K562 (cell line): Measurements from ENCODE around the gene PRRC2A. TPM values are rescaled to one million over a fixed set of nuclear protein-coding genes. Genes with fewer than 3 reads are reported as not detected.
A peak's percentile ranks its signal among the peaks of the same experiment; 100 is the strongest.

Experiments
- ARID2 ChIP-seq: fragments of 450-650 bp; IDR thresholded peaks from 2 replicates; pipeline ENCODE4 v1.6.1; 2017; ENCODE audit warnings: antibody characterized with exemption, mild to moderate bottlenecking
- CBFA2T3 ChIP-seq: fragments of 450-650 bp; IDR thresholded peaks from 2 replicates; pipeline ENCODE4 v1.6.1; 2017
- HDAC2 ChIP-seq: fragments of 450-650 bp; IDR thresholded peaks from 2 replicates; pipeline ENCODE4 v1.6.1; 2016; ENCODE audit warnings: mild to moderate bottlenecking
- JUN ChIP-seq, 2 experiments: sonication (generic) in 1 of 2; formaldehyde crosslinking in 1 of 2; IDR thresholded peaks; 2 replicates each; pipeline versions ENCODE4 v1.6.1 to v1.8.0; 2012 to 2022; ENCODE audit warnings: borderline replicate concordance in 2 of 2, mild to moderate bottlenecking in 2 of 2, improper control_type of control experiment in 1 of 2, low read depth in 1 of 2, low read length in 1 of 2, missing genetic modification reagents in 1 of 2
- KLF6 ChIP-seq: fragments of 250-450 bp; sonication (Bioruptor Pico); IDR thresholded peaks from 2 replicates; pipeline ENCODE4 v1.4.0; 2020; ENCODE audit warnings: mild to moderate bottlenecking, moderate library complexity, borderline replicate concordance
- LARP7 ChIP-seq: fragments of 450-650 bp; IDR thresholded peaks from 2 replicates; pipeline ENCODE4 v1.6.1; 2016
- MTF1 ChIP-seq: fragments of 250-450 bp; sonication (Bioruptor Pico); IDR thresholded peaks from 2 replicates; pipeline ENCODE4 v1.9.0; 2021; ENCODE audit warnings: moderate library complexity, mild to moderate bottlenecking, inconsistent platforms, borderline replicate concordance
- PHF21A ChIP-seq: fragments of 450-650 bp; IDR thresholded peaks from 2 replicates; pipeline ENCODE4 v1.6.1; 2017; ENCODE audit warnings: low read depth, borderline replicate concordance
- PHTF2 ChIP-seq: fragments of 250-450 bp; sonication (Bioruptor Pico); IDR thresholded peaks from 2 replicates; pipeline ENCODE4 v1.5.0; 2021; ENCODE audit warnings: mild to moderate bottlenecking
- RB1 ChIP-seq: fragments of 450-650 bp; IDR thresholded peaks from 2 replicates; pipeline ENCODE4 v1.6.1; 2017; ENCODE audit warnings: low read depth, mild to moderate bottlenecking
- SETDB1 ChIP-seq: IDR thresholded peaks from one replicate; pipeline ENCODE4 v1.6.1; 2012; ENCODE audit warnings: low read length, control low read depth, inconsistent platforms
- SMAD1 ChIP-seq: fragments of 150-350 bp; IDR thresholded peaks from 2 replicates; pipeline ENCODE4 v1.6.1; 2014; ENCODE audit warnings: low read length, low read depth; ENCODE audit not compliant: partially characterized antibody
- SMAD3 ChIP-seq: fragments of 450-650 bp; formaldehyde crosslinking; conservative IDR thresholded peaks from 2 replicates; pipeline ENCODE4 v1.4.0; 2020; ENCODE audit warnings: mild to moderate bottlenecking
- SRF ChIP-seq, 2 experiments: fragments of 250-450, 450-650 bp in 1 of 2; sonication (Bioruptor Pico) in 1 of 2; sonication (generic) in 1 of 2; formaldehyde crosslinking; IDR thresholded peaks; 2 replicates each; pipeline versions ENCODE4 v1.5.0 to v1.5.1; 2020 to 2022; ENCODE audit warnings: mild to moderate bottlenecking in 1 of 2, missing genetic modification reagents in 1 of 2
- SUPT5H ChIP-seq: fragments of 450-650 bp; IDR thresholded peaks from 2 replicates; pipeline ENCODE4 v1.6.1; 2016
- TRIM28 ChIP-seq: fragments of 450-650 bp; IDR thresholded peaks from 2 replicates; pipeline ENCODE4 v1.6.1; 2017
- ZNF146 ChIP-seq: IDR thresholded peaks from one replicate; pipeline ENCODE4 v1.6.1; 2018; ENCODE audit warnings: missing compliant biosample characterization; ENCODE audit not compliant: unreplicated experiment
- ZNF780A ChIP-seq: fragments of 250-450 bp; sonication (Bioruptor Pico); IDR thresholded peaks from 2 replicates; pipeline ENCODE4 v1.5.0; 2021; ENCODE audit warnings: mild to moderate bottlenecking
- polyA plus RNA-seq, 8 experiments: library from polyadenylated mRNA; depleted of rRNA in 4 of 8; stranded (reverse) in 5 of 8; unstranded in 3 of 8; fragments of >200 nt; fragmentation: Nextera tagmentation in 2 of 8; fragmentation: Illumina TruSeq in 1 of 8; extraction: Ambion mirVana in 2 of 8; extraction: Trizol in 1 of 8; gene quantifications; 2 replicates each; pipeline versions ENCODE4 v1.2.1 to v1.2.3, GENCODE V29; 2011 to 2014; ENCODE audit warnings: inconsistent platforms in 1 of 8, missing spikeins in 1 of 8
- total RNA-seq, 7 experiments: library from RNA; depleted of rRNA in 6 of 7; stranded (reverse); fragments of >200 nt in 6 of 7; fragmentation: Illumina TruSeq in 2 of 7; extraction: Trizol in 2 of 7; gene quantifications; 2 replicates each; pipeline versions ENCODE4 v1.2.1 to v1.2.3, GENCODE V29; 2011 to 2021; ENCODE audit warnings: low replicate concordance in 1 of 7
- TF ChIP-seq, protein P1 (sequence below): fragments of 250-450 bp; sonication (Bioruptor Pico); IDR thresholded peaks from 2 replicates; pipeline ENCODE4 v1.4.0; 2020
- TF ChIP-seq, protein P2 (sequence below): fragments of 250-450 bp; sonication (Bioruptor Pico); IDR thresholded peaks from 2 replicates; pipeline ENCODE4 v1.8.0; 2022; ENCODE audit warnings: moderate library complexity, mild to moderate bottlenecking, inconsistent platforms
- TF ChIP-seq, protein P3 (sequence below): sonication (generic); formaldehyde crosslinking; IDR thresholded peaks from 2 replicates; pipeline ENCODE4 v1.8.0; 2022; ENCODE audit warnings: missing genetic modification reagents, mild to moderate bottlenecking, moderate library complexity, borderline replicate concordance
- TF ChIP-seq, protein P4 (sequence below): sonication (generic); formaldehyde crosslinking; IDR thresholded peaks from 2 replicates; pipeline ENCODE4 v1.9.0; 2022; ENCODE audit warnings: mild to moderate bottlenecking, missing genetic modification reagents

PRRC2A gene
- total and polyA plus RNA-seq, 9 of the 15 experiments (the other 6 are each of a cell fraction or from before 2014, with no cell fraction given) = 1.0 to 332 (median 63.0) TPM

DNA sequence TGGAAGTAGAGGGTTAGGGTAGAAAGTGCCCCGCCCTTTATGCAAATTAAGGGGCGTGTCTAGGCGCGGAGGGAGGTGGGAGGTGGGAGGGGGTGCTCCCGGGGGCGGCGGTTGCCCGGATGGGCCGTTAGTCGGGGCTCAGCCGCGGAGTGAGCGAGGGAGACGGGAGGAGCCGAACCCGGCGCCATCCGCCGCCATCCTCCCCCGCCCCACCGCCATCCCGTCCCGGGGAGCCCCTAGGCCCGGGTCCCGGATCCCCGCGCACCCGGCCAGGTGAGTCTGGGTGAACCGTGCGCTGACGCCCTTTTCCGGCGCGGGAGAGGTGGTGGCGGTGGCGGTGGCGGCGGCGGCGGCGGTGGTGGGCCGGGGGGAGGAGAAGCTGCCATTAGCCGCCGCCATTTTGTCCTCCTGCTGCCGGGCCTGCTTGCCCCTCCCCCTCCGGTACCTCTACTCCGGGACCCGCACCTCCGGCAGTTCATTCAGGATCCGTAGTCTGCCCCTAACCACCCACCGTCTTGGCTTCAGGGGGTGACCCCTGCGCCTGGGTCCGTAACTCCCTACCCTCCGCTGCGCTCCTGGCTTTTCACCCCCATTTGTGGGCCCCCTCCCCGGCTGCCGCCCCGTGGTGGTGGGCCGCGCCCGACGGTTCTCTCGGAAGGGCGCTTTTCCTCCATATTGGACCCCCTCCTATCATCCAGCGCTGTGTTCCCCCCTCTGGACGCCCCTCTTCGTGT lies at the start of gene PRRC2A (continued):
- TF ChIP-seq, protein P1, sequence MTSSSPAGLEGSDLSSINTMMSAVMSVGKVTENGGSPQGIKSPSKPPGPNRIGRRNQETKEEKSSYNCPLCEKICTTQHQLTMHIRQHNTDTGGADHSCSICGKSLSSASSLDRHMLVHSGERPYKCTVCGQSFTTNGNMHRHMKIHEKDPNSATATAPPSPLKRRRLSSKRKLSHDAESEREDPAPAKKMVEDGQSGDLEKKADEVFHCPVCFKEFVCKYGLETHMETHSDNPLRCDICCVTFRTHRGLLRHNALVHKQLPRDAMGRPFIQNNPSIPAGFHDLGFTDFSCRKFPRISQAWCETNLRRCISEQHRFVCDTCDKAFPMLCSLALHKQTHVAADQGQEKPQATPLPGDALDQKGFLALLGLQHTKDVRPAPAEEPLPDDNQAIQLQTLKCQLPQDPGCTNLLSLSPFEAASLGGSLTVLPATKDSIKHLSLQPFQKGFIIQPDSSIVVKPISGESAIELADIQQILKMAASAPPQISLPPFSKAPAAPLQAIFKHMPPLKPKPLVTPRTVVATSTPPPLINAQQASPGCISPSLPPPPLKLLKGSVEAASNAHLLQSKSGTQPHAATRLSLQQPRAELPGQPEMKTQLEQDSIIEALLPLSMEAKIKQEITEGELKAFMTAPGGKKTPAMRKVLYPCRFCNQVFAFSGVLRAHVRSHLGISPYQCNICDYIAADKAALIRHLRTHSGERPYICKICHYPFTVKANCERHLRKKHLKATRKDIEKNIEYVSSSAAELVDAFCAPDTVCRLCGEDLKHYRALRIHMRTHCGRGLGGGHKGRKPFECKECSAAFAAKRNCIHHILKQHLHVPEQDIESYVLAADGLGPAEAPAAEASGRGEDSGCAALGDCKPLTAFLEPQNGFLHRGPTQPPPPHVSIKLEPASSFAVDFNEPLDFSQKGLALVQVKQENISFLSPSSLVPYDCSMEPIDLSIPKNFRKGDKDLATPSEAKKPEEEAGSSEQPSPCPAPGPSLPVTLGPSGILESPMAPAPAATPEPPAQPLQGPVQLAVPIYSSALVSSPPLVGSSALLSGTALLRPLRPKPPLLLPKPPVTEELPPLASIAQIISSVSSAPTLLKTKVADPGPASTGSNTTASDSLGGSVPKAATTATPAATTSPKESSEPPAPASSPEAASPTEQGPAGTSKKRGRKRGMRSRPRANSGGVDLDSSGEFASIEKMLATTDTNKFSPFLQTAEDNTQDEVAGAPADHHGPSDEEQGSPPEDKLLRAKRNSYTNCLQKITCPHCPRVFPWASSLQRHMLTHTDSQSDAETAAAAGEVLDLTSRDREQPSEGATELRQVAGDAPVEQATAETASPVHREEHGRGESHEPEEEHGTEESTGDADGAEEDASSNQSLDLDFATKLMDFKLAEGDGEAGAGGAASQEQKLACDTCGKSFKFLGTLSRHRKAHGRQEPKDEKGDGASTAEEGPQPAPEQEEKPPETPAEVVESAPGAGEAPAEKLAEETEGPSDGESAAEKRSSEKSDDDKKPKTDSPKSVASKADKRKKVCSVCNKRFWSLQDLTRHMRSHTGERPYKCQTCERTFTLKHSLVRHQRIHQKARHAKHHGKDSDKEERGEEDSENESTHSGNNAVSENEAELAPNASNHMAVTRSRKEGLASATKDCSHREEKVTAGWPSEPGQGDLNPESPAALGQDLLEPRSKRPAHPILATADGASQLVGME = peak; percentile 9; the same call in 1 of the 2 replicates
- TF ChIP-seq ARID2 (0 out of 2 replicates have a peak, but pooled peaks have one; percentile 1), HDAC2 (peak; percentile 55; the same call in 1 of the 2 replicates), ZNF146 (CRISPR knock-in tag) (no peak), SMAD3 (CRISPR knock-in tag) (peak; percentile 80), PHTF2 (CRISPR knock-in tag) (0 out of 2 replicates have a peak, but pooled peaks have one; percentile 65), MTF1 (CRISPR knock-in tag) (0 out of 2 replicates have a peak, but pooled peaks have one; percentile 14), SRF (CRISPR knock-in tag; IDR thresholded peaks at IDR 0.05) (no peak), KLF6 (CRISPR knock-in tag) (peak; percentile 86; the same call in 1 of the 2 replicates), CBFA2T3 (peak; percentile 33; the same call in 1 of the 2 replicates), TRIM28 (peak; percentile 68; the same call in 1 of the 2 replicates), JUN (IDR thresholded peaks at IDR 0.05; ENCODE audit: borderline replicate concordance, low read depth, low read length) (no peak), JUN (CRISPR knock-in tag; IDR thresholded peaks at IDR 0.05; ENCODE audit: borderline replicate concordance) (peak; percentile 58; the same call in 1 of the 2 replicates), SMAD1 (peak; percentile 47), LARP7 (peak; percentile 85; the same call in 1 of the 2 replicates), PHF21A (peak; percentile 57; the same call in 1 of the 2 replicates), ZNF780A (CRISPR knock-in tag) (no peak), SETDB1 (no peak), SUPT5H (peak; percentile 84), RB1 (peak; percentile 86)
- TF ChIP-seq, protein P2, sequence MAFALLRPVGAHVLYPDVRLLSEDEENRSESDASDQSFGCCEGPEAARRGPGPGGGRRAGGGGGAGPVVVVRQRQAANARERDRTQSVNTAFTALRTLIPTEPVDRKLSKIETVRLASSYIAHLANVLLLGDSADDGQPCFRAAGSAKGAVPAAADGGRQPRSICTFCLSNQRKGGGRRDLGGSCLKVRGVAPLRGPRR (CRISPR knock-in tag) = no peak
- TF ChIP-seq, protein P3, sequence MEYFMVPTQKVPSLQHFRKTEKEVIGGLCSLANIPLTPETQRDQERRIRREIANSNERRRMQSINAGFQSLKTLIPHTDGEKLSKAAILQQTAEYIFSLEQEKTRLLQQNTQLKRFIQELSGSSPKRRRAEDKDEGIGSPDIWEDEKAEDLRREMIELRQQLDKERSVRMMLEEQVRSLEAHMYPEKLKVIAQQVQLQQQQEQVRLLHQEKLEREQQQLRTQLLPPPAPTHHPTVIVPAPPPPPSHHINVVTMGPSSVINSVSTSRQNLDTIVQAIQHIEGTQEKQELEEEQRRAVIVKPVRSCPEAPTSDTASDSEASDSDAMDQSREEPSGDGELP = peak; percentile 53; the same call in 1 of the 2 replicates
- TF ChIP-seq, protein P4, sequence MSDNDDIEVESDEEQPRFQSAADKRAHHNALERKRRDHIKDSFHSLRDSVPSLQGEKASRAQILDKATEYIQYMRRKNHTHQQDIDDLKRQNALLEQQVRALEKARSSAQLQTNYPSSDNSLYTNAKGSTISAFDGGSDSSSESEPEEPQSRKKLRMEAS (CRISPR knock-in tag) = peak; percentile 74
